Measurements from ENCODE around the gene CT83.

Gene CT83

GRCh38 chrX:116462822-116463221 is at the start of gene CT83:
Gene CT83, minus strand, starts transcription at chrX:116462976. Its CDS starts 120 bp downstream, at chrX:116462856.
- DNase-seq, result no peak

- DNase-seq, result no peak
These were observed 37.0 kb upstream of the CT83 start for GRCh38 chrX:116499780-116500179.

GRCh38 chrX:116493271-116493670 is 30.5 kb upstream of the CT83 start:
- DNase-seq, result no peak

GRCh38 chrX:116490104-116490503 is 27.3 kb upstream of the CT83 start:
- no peak for DNase-seq

- DNase-seq, result no peak
These were observed 17.3 kb upstream of the CT83 start for GRCh38 chrX:116480059-116480458.

- no peak for DNase-seq
These were observed 13.6 kb downstream of the CT83 start for GRCh38 chrX:116449156-116449555.

- no peak for DNase-seq
These were observed 26.4 kb downstream of the CT83 start, which contains the start of gene SLC6A14 for GRCh38 chrX:116436358-116436816. Gene SLC6A14, plus strand, starts transcription at chrX:116436606. Its CDS starts 104 bp downstream, at chrX:116436710.

GRCh38 chrX:116435597-116435996 is 27.2 kb downstream of the CT83 start:
- no peak for DNase-seq

GRCh38 chrX:116427978-116428377 is 34.8 kb downstream of the CT83 start:
- DNase-seq, result no peak

GRCh38 chrX:116417968-116418367 is 44.8 kb downstream of the CT83 start:
- no peak for DNase-seq

GRCh38 chrX:116417214-116417613 is 45.6 kb downstream of the CT83 start:
- no peak for DNase-seq

- DNase-seq, result no peak
These were observed 49.5 kb downstream of the CT83 start for GRCh38 chrX:116413273-116413672.

Data from NCI-H524 treated with DMSO at 0.1 percent for 48 hours (cell line).